Endothelial cell of umbilical vein (primary cell): Measurements from ENCODE around the gene TMEM252.

ENCODE experiments used
- CTCF ChIP-seq, 2 donors: IDR thresholded peaks; 1 replicate in 1 of 2; 2 replicates in 1 of 2; pipeline ENCODE4 v1.5.1; 2011; ENCODE audit warnings: low read length in 2 of 2, mild to moderate bottlenecking in 2 of 2, moderate library complexity in 2 of 2, control low read depth in 1 of 2, inconsistent platforms in 1 of 2, low read depth in 1 of 2; ENCODE audit not compliant: insufficient read depth in 1 of 2; ENCODE audit errors: extremely low read depth in 1 of 2
- MAX ChIP-seq: IDR thresholded peaks from 2 replicates; pipeline ENCODE4 v1.6.1; 2011; ENCODE audit not compliant: insufficient read depth, insufficient read length

- TF ChIP-seq MAX (no peak), CTCF (IDR thresholded peaks at IDR 0.05; ENCODE audit: extremely low read depth in 1 of 2, insufficient read depth in 1 of 2, low read depth in 1 of 2, low read length in 2 of 2) (no peak)
These were observed 26.9 kb upstream of the TMEM252 start for GRCh38 chr9:68567565-68567964.
